HEK293T (cell line): ENCODE data around the gene SCYL2.
"Not testable (repeated sequence)": the region's sequence is repeated elsewhere in the genome, so short reads cannot be mapped to it uniquely, and the experiment has no call there.

Source experiments
- CTCF ChIA-PET: fragments of 350-600 bp; formaldehyde crosslinking; extraction: SDS; loops from one replicate; lab custom pipeline; 2021; ENCODE audit warnings: antibody characterized with exemption, inconsistent platforms; lab: Yijun Ruan, JAX
- POLR2A ChIA-PET: fragments of 350-600 bp; formaldehyde crosslinking; extraction: SDS; loops from one replicate; lab custom pipeline; 2020; ENCODE audit warnings: antibody characterized with exemption, inconsistent platforms; lab: Yijun Ruan, JAX
- DNase-seq: peaks from one replicate; pipeline ENCODE4 v3.0.0; 2012; ENCODE audit warnings: mixed read lengths; ENCODE audit errors: extremely low spot score
- ARNT ChIP-seq: fragments of 450-650 bp; IDR thresholded peaks from 2 replicates; pipeline ENCODE4 v1.6.1; 2017; ENCODE audit warnings: mild to moderate bottlenecking
- BHLHE40 ChIP-seq: fragments of 450-650 bp; IDR thresholded peaks from 2 replicates; pipeline ENCODE4 v1.6.1; 2016; ENCODE audit warnings: mild to moderate bottlenecking, moderate library complexity, borderline replicate concordance
- CTBP1 ChIP-seq: fragments of 450-650 bp; IDR thresholded peaks from 2 replicates; pipeline ENCODE4 v1.6.1; 2016; ENCODE audit warnings: borderline replicate concordance
- ELF4 ChIP-seq: fragments of 450-650 bp; IDR thresholded peaks from 2 replicates; pipeline ENCODE4 v1.6.1; 2017; ENCODE audit warnings: antibody characterized with exemption
- FOXA1 ChIP-seq: fragments of 450-650 bp; IDR thresholded peaks from 2 replicates; pipeline ENCODE4 v1.6.1; 2016; ENCODE audit warnings: mild to moderate bottlenecking
- FOXK2 ChIP-seq: fragments of 450-650 bp; IDR thresholded peaks from 2 replicates; pipeline ENCODE4 v1.6.1; 2016; ENCODE audit warnings: mild to moderate bottlenecking
- FOXM1 ChIP-seq: fragments of 450-650 bp; IDR thresholded peaks from 2 replicates; pipeline ENCODE4 v1.6.1; 2017; ENCODE audit warnings: mild to moderate bottlenecking, borderline replicate concordance
- HDGF ChIP-seq: fragments of 450-650 bp; IDR thresholded peaks from 2 replicates; pipeline ENCODE4 v1.6.1; 2017; ENCODE audit warnings: antibody characterized with exemption, borderline replicate concordance
- L3MBTL2 ChIP-seq: fragments of 450-650 bp; conservative IDR thresholded peaks from 2 replicates; pipeline ENCODE4 v1.6.1; 2016; ENCODE audit warnings: mild to moderate bottlenecking
- LEF1 ChIP-seq: fragments of 450-650 bp; IDR thresholded peaks from 2 replicates; pipeline ENCODE4 v1.6.1; 2017; ENCODE audit warnings: mild to moderate bottlenecking, borderline replicate concordance
- NFRKB ChIP-seq: fragments of 450-650 bp; IDR thresholded peaks from 2 replicates; pipeline ENCODE4 v1.6.1; 2016; ENCODE audit warnings: mild to moderate bottlenecking, moderate library complexity
- SP1 ChIP-seq: fragments of 450-650 bp; IDR thresholded peaks from 2 replicates; pipeline ENCODE4 v1.6.1; 2017
- SUZ12 ChIP-seq: fragments of 450-650 bp; IDR thresholded peaks from 2 replicates; pipeline ENCODE4 v1.6.1; 2016; ENCODE audit warnings: mild to moderate bottlenecking
- TARDBP ChIP-seq: fragments of 450-650 bp; IDR thresholded peaks from 2 replicates; pipeline ENCODE4 v1.6.1; 2016
- ZNF384 ChIP-seq: fragments of 450-650 bp; IDR thresholded peaks from 2 replicates; pipeline ENCODE4 v1.6.1; 2016
- TF ChIP-seq, protein P1 (sequence below): fragments of 450-650 bp; IDR thresholded peaks from 2 replicates; pipeline ENCODE4 v1.6.1; 2016

Gene SCYL2

DNA sequence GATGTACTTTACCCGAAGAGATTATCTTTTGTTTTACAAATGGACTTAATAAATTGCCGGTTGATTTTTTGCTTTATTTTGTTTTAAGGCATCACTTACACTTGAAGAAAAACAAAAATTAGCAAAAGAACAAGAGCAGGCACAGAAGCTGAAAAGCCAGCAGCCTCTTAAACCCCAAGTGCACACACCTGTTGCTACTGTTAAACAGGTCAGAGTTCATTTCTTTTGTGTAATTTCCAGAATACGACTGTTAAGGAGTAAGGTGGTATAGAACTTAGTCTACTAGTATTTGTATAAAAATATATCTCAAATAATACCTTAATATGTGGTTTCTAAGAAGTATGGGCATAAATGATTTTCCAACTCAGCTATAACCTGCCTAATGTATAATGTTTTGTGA, 70.3 kb downstream of the SCYL2 start:
- DNase-seq = no peak
- TF ChIP-seq NFRKB (no peak), TARDBP (no peak), FOXK2 (no peak), ELF4 (no peak), FOXM1 (no peak), CTBP1 (no peak), ZNF384 (no peak), HDGF (no peak), FOXA1 (no peak), LEF1 (no peak), ARNT (no peak), L3MBTL2 (no peak), SUZ12 (no peak), BHLHE40 (no peak), SP1 (no peak)
- TF ChIP-seq, protein P1, sequence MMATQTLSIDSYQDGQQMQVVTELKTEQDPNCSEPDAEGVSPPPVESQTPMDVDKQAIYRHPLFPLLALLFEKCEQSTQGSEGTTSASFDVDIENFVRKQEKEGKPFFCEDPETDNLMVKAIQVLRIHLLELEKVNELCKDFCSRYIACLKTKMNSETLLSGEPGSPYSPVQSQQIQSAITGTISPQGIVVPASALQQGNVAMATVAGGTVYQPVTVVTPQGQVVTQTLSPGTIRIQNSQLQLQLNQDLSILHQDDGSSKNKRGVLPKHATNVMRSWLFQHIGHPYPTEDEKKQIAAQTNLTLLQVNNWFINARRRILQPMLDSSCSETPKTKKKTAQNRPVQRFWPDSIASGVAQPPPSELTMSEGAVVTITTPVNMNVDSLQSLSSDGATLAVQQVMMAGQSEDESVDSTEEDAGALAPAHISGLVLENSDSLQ = no peak
- ChIA-PET CTCF (interaction anchor here (0.6 to 0.7 kb wide), 2 partner anchors 12 to 160 kb away, joined by 3 read pairs; no protein-coding TSS in a partner anchor), POLR2A (no interaction called here)

DNA sequence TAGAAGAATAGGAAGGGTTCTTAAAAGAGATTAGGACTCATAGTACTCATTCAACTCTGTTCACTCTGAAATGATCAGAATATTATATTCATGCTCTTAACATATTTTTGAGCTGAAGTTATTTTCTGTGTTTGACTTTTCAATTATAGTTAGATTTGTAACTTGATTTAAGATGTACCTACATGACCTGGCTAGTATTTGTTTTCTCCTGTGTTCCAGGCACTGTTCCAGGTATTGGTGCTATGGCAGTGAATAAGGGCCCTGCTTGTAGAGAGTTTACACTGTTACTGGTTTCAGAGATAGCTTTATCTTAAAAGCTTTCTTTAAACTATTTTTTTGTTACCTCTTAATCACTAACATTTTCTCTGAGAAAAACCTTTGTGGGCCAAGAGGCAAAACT, 70.8 kb downstream of the SCYL2 start:
- ChIA-PET CTCF (interaction anchor here (0.6 kb wide), 1 partner anchor 12 kb away, joined by 3 read pairs; no protein-coding TSS in a partner anchor), POLR2A (no interaction called here)
- no peak for DNase-seq
- TF ChIP-seq ELF4 = no peak
- TF ChIP-seq ZNF384 = no peak
- TF ChIP-seq, protein P1 = no peak
- no peak for TF ChIP-seq LEF1
- TF ChIP-seq FOXA1 = no peak
- TF ChIP-seq ARNT = no peak
- no peak for TF ChIP-seq L3MBTL2
- TF ChIP-seq TARDBP = no peak
- TF ChIP-seq SP1 = no peak
- TF ChIP-seq SUZ12 = no peak

- ChIA-PET POLR2A (no interaction called here), CTCF (interaction anchor here (0.5 kb wide), 1 partner anchor 9 kb away, joined by 3 read pairs; no protein-coding TSS in a partner anchor)
- no peak for DNase-seq
- TF ChIP-seq NFRKB (no peak), FOXM1 (no peak), TARDBP (no peak), ELF4 (no peak), HDGF (no peak), ARNT (no peak), L3MBTL2 (no peak), BHLHE40 (no peak), SUZ12 (no peak), FOXK2 (no peak)
- TF ChIP-seq, protein P1 = no peak
Measured at GRCh38 chr12:100339071-100339470, 72.1 kb downstream of the SCYL2 start.

- POLR2A ChIA-PET, CTCF ChIA-PET: not testable (repeated sequence)
Measured at GRCh38 chr12:100342897-100343296, 75.9 kb downstream of the SCYL2 start.

GRCh38 chr12:100344351-100344750, 77.4 kb downstream of the SCYL2 start:
- DNase-seq, CTCF ChIA-PET: not testable (repeated sequence)
- POLR2A ChIA-PET = interaction anchor here (1.1 kb wide), 1 partner anchor 110 kb away, joined by 3 read pairs; no protein-coding TSS in a partner anchor

More at GRCh38 chr12:100342897-100343296, 75.9 kb downstream of the SCYL2 start:
- not testable (repeated sequence) for DNase-seq

- DNase-seq = no peak
- ChIA-PET POLR2A (interaction anchor here (1.1 kb wide), 1 partner anchor 110 kb away, joined by 3 read pairs; no protein-coding TSS in a partner anchor), CTCF (interaction anchor here (1.2 to 3.4 kb wide), 2 partner anchors 60 to 110 kb away, joined by 3 to 15 read pairs; no protein-coding TSS in a partner anchor)
- TF ChIP-seq SUZ12 = no peak
- no peak for TF ChIP-seq NFRKB
- TF ChIP-seq LEF1 = no peak
- TF ChIP-seq ZNF384 = no peak
Measured at GRCh38 chr12:100345020-100345767, 78.2 kb downstream of the SCYL2 start.

DNA sequence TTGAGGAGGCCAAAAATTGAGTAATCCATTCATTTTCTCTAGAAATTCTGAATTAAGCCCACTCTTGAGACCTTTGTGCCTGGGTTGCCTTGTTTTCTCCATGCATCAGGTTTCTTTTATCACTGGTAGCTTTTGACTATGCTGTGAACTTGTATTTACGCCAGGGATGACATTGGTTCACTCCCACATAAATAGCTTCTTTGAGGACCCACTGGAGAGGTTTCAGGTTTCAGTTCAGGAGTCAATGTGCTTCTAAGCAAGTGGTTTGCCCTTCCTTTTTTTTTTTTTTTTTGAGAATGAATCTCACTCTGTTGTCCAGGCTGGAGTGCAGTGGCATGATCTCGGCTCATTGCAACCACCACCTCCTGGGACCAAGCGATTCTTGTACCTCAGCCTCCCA, 79.7 kb downstream of the SCYL2 start:
- CTCF ChIA-PET = interaction anchor here (0.6 to 3.4 kb wide), 3 partner anchors 59 to 292 kb away, joined by 4 to 15 read pairs (median 4); no protein-coding TSS in a partner anchor
- no peak for DNase-seq
- TF ChIP-seq L3MBTL2 (no peak), ZNF384 (peak; percentile 47; the same call in 1 of the 2 replicates), BHLHE40 (no peak), FOXM1 (no peak), FOXA1 (no peak), CTBP1 (no peak)
- POLR2A ChIA-PET = no interaction called here
